WERI-Rb-1 (cell line): ENCODE data around the gene HEMK1.

Experiments used
- DNase-seq: peaks from one replicate; pipeline ENCODE4 v3.0.0-alpha.2; 2020
- H3K27ac ChIP-seq: fragments of 250-450 bp; sonication (Bioruptor Pico); 2 replicates; pipeline ENCODE4 v1.5.1; 2020; ENCODE audit warnings: mild to moderate bottlenecking, moderate library complexity
- H3K27me3 ChIP-seq: fragments of 250-450 bp; sonication (Bioruptor Pico); 2 replicates; pipeline ENCODE4 v1.5.1; 2021; ENCODE audit warnings: mild to moderate bottlenecking, low read depth, moderate library complexity; ENCODE audit not compliant: insufficient read depth, severe bottlenecking
- H3K36me3 ChIP-seq: fragments of 250-450 bp; sonication (Bioruptor Pico); 2 replicates; pipeline ENCODE4 v1.5.1; 2020; ENCODE audit warnings: mild to moderate bottlenecking, moderate library complexity
- H3K4me3 ChIP-seq: 2 replicates; pipeline ENCODE4 v1.5.1; 2011; ENCODE audit warnings: low read depth, mild to moderate bottlenecking, control low read depth, low read length
- H3K9me3 ChIP-seq: fragments of 250-450 bp; sonication (Bioruptor Pico); 2 replicates; pipeline ENCODE4 v1.5.1; 2021; ENCODE audit warnings: mild to moderate bottlenecking, moderate library complexity; ENCODE audit not compliant: severe bottlenecking
- TF ChIP-seq, protein P1 (sequence below): IDR thresholded peaks from 2 replicates; pipeline ENCODE4 v1.5.1; 2011; ENCODE audit warnings: low read depth, mild to moderate bottlenecking, control low read depth, inconsistent platforms, low read length

Gene HEMK1

DNA sequence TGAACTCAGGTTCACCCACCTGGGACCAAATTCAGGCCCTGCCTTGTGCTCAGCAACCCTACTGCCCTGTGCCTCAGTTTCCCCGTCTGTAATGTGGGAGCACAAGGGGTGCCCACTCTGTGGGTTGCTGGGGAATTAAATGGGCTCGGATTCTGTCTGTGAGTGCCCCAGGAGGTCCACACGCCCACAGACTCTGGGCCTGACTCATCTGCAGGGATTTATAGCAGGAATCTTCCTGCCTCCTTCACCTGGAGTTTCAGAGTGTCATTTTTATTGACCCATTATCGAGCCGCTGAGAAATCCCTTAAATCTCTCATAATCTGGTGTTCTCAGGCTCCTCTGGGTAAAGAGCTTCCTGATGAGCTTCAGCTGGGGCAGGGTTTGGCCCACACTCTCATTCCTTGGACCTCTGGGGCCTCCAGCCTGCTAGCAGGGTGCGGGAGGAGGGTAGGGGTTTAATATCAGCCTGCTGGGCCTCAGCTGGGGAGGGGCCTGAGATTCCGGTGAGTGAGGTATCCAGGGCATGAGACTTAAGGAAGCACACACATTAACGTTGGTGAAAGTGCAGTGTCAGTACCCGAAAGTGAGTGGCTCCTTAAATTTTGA lies 18.2 kb upstream of the HEMK1 start:
- Histone ChIP-seq H3K27ac (no peak overlapping the region), H3K4me3 (no peak overlapping the region), H3K9me3 (no peaks in the 10 kb centered on the region), H3K27me3 (no peaks in the 10 kb centered on the region), H3K36me3 (no peaks in the 10 kb centered on the region)
- TF ChIP-seq, protein P1, sequence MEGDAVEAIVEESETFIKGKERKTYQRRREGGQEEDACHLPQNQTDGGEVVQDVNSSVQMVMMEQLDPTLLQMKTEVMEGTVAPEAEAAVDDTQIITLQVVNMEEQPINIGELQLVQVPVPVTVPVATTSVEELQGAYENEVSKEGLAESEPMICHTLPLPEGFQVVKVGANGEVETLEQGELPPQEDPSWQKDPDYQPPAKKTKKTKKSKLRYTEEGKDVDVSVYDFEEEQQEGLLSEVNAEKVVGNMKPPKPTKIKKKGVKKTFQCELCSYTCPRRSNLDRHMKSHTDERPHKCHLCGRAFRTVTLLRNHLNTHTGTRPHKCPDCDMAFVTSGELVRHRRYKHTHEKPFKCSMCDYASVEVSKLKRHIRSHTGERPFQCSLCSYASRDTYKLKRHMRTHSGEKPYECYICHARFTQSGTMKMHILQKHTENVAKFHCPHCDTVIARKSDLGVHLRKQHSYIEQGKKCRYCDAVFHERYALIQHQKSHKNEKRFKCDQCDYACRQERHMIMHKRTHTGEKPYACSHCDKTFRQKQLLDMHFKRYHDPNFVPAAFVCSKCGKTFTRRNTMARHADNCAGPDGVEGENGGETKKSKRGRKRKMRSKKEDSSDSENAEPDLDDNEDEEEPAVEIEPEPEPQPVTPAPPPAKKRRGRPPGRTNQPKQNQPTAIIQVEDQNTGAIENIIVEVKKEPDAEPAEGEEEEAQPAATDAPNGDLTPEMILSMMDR: no peak
- peak; percentile 74 for DNase-seq

DNA sequence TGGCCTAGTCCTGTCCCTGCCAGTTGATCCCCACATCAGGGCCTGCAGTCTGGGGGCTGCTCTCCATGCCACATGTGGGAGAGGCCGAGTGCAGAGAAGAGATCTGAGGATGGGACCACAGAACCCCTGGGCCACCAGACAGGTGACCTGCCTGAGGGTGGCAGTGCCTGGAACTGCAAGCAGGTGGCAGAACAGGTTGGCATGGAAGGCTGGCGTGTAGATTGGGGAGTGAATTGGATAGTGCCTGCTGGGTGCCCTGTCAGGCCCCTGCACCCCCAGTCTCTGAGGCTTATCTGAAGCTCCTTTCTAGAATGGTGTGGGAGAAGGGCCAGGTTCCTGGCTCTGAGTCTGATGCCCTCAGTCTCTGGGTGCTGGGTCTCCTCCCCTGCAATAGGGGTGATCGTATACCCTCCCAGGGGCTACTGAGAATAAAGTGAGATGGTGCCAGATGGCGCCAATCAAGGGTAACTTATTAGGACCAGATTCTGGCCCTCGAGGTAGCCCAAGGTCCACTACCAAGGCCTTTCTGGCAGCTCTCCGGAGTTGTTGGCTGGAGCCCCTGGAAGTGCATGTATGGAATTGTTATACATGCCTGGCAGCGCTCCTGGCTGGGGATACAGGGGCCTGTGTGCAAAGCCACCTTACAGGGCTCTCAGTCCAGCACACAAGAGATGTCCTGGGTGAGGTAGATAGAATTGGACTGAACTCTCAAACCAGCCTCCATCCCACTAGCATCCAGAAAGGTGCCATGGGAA lies 17.5 kb upstream of the HEMK1 start:
- Histone ChIP-seq H3K27ac (no peak overlapping the region), H3K4me3 (no peak overlapping the region), H3K27me3 (no peaks in the 10 kb centered on the region), H3K36me3 (no peaks in the 10 kb centered on the region), H3K9me3 (no peaks in the 10 kb centered on the region)
- TF ChIP-seq, protein P1: no peak
- DNase-seq: no peak

DNA sequence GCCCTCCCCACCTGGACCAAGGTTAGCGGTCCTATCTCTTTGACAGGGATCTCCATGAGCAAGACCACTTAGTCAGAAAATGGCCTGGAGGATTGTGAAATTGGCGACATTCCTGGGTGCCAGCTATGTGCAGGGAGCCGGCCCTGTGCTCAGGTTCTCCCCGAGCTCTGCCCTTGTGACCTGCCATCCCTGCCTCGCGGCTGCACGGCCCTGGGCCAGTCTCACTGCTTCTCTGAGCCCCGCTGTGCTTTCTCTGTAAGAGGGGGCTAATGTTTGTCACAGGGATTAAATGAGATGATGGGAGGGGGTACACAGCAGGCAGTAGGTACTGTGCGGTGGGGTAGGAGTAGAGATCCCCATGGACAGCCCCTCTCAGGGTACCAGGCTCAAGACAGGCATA lies 16.7 kb upstream of the HEMK1 start:
- DNase-seq: no peak
- Histone ChIP-seq H3K9me3 (no peaks in the 10 kb centered on the region), H3K4me3 (no peak overlapping the region), H3K36me3 (no peaks in the 10 kb centered on the region), H3K27me3 (no peaks in the 10 kb centered on the region), H3K27ac (no peak overlapping the region)
- TF ChIP-seq, protein P1: no peak

DNA sequence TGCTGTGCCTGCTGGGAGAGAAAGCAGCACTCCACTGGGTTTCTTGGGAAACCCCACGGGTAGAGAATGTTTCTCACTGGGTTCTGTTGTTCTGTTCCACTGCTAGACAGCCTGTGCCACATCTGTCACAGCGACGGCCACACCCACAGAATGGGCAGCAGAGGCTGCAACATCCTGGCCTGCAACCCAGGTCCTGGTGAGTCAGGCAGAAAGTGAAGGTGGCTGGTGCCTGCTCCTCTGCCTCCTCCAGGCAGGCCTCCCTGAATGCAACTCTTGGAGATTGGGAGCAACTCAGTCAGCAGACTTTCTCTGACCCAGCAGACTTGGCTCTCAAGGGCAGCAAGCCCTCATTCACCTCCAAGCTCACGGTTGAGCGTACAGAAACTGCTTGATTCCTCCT lies 14.8 kb upstream of the HEMK1 start:
- no peaks in the 10 kb centered on the region for H3K9me3 ChIP-seq
- H3K36me3 ChIP-seq: no peaks in the 10 kb centered on the region
- H3K27me3 ChIP-seq: no peaks in the 10 kb centered on the region
- no peak overlapping the region for H3K4me3 ChIP-seq
- H3K27ac ChIP-seq: no peak overlapping the region
- TF ChIP-seq, protein P1: no peak
- DNase-seq: no peak

DNA sequence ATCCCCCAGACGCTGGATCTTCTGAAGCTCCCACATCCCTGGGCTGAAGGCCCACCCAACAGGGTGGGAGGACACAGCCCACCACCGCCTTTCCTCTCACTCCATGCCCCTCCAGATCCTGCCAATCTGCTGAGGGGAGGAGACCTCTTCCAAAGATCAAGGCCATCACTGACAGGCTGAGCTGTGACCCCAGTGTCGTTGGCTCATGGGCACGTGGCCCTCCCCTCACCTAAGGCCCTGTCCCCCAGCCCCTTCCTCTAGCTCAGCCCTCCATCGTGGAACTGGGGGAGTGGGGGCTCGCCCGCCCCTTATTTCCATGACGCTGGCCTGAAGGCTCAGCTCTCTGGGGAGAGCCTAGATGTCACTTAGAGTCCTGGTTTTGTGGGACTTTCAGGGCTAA lies 12.2 kb upstream of the HEMK1 start:
- TF ChIP-seq, protein P1: no peak
- Histone ChIP-seq H3K27me3 (no peaks in the 10 kb centered on the region), H3K27ac (no peak overlapping the region), H3K9me3 (no peaks in the 10 kb centered on the region), H3K36me3 (no peaks in the 10 kb centered on the region), H3K4me3 (no peak overlapping the region)
- DNase-seq: no peak

DNA sequence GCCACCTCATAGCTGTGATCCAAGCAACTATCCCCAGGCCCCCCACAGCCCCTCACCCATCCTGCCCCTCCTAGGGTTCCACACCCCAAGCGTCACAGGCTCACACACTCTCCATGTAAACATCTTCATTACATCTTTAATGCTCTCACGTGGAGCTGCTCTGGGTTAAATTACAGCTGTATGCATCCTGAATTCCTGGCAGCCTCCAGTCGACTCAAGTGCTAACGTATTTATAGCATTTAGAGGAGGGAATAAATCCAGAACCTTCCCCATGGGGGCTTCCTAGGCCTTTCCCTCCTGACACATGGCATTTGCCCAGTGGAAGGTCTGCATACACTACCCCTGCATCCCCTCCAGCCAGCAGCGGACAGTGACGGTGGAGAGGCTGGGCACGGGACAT lies 11.4 kb upstream of the HEMK1 start:
- Histone ChIP-seq H3K4me3 (no peak overlapping the region), H3K27ac (no peak overlapping the region), H3K36me3 (no peaks in the 10 kb centered on the region), H3K27me3 (no peaks in the 10 kb centered on the region), H3K9me3 (no peaks in the 10 kb centered on the region)
- TF ChIP-seq, protein P1: no peak
- no peak for DNase-seq
